Measurements from ENCODE around the gene PRRC2B.
"Not testable (repeated sequence)": the region's sequence is repeated elsewhere in the genome, so short reads cannot be mapped to it uniquely, and the experiment has no call there.

Gene PRRC2B

DNA sequence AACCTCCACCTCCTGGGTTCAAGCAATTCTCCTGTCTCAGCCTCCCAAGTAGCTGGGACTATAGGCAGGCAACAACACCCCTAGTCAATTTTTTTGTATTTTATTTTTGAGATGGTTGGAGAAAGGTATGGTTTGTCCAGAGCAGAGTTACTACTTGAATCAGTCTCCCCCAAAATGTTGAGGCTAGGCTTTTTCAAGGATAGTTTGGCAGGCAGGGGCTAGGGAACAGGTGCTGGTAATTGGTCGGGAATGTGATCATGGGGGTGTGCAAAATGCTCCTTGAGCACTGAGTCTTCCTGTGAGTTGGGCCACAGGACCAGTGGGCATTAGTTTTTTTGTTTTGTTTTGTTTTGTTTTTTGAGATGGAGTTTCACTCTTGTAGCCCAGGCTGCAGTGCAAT lies 28.3 kb upstream of the PRRC2B start:
- H3K9me3 ChIP-seq (ENCODE audit: control insufficient read depth, insufficient read depth, low read depth, low read length): no peaks in the 10 kb centered on the region
- H3K36me3 ChIP-seq (ENCODE audit: control insufficient read depth, insufficient read depth, low read length): no peaks in the 10 kb centered on the region
- no peak overlapping the region for H3K9ac ChIP-seq (ENCODE audit: low read length)
- H3K4me3 ChIP-seq (ENCODE audit: low read depth, low read length): no peak overlapping the region
- H3K27ac ChIP-seq (ENCODE audit: low read depth, low read length): no peak overlapping the region
- peaks cover 3% of the 10 kb centered on the region for H3K4me1 ChIP-seq (ENCODE audit: control insufficient read depth, insufficient read depth, low read length)
- H3K27me3 ChIP-seq (ENCODE audit: control insufficient read depth, insufficient read depth, low read length): no peaks in the 10 kb centered on the region

DNA sequence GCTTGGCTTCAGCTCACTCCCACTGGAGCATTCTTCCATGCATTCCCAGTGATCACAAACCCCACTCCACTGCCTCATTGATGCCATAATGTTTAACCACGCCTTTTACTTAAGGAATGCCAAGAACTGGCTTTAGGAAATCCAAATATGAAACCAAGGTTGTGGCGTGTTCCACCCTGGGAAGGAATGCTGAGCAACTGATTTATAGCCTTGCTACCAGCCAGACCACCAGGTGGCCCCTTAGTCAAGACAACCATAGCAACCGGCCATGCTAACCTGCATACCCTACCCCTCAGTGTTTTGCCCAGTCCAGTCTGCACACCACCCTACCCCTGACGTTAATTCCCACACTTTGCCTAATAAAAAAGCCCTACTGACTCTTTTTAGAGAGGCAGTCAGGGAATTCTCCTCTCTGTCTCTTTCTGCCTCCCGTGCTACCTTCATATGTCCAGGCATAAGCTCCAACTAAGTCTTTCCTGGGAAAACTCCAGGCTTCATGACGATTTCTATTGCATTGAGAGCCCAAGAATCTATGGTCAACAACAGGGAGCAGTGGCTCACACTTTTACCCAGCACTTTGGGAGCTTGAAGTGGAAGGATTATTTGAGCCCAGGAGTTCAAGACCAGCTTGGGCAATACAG lies 27.0 kb upstream of the PRRC2B start:
- H3K4me1 ChIP-seq (ENCODE audit: control insufficient read depth, insufficient read depth, low read length): peaks cover 3% of the 10 kb centered on the region
- no peaks in the 10 kb centered on the region for H3K27me3 ChIP-seq (ENCODE audit: control insufficient read depth, insufficient read depth, low read length)
- H3K36me3 ChIP-seq (ENCODE audit: control insufficient read depth, insufficient read depth, low read length): no peaks in the 10 kb centered on the region
- no peaks in the 10 kb centered on the region for H3K9me3 ChIP-seq (ENCODE audit: control insufficient read depth, insufficient read depth, low read depth, low read length)
- H3K9ac ChIP-seq (ENCODE audit: low read length): no peak overlapping the region
- H3K27ac ChIP-seq (ENCODE audit: low read depth, low read length): no peak overlapping the region
- H3K4me3 ChIP-seq (ENCODE audit: low read depth, low read length): no peak overlapping the region

DNA sequence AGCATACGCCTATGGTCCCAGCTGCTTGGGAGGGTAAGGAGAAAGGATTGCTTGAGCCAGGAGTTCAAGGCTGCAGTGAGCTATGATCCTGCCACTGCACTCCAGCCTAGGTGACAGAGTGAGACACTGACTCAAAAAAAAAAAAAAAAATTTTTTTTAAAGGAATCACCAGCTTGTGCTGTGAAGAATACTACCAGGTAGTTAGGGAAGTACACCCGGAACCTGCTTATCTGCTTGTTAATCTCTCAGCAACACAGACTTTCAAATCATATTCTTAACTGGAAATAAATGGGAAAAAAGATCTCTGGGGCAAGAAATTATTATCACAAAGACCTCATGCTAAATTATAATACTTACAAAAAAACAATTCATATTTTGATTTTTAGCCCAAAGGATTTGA lies 26.4 kb upstream of the PRRC2B start:
- H3K27ac ChIP-seq (ENCODE audit: low read depth, low read length): no peak overlapping the region

DNA sequence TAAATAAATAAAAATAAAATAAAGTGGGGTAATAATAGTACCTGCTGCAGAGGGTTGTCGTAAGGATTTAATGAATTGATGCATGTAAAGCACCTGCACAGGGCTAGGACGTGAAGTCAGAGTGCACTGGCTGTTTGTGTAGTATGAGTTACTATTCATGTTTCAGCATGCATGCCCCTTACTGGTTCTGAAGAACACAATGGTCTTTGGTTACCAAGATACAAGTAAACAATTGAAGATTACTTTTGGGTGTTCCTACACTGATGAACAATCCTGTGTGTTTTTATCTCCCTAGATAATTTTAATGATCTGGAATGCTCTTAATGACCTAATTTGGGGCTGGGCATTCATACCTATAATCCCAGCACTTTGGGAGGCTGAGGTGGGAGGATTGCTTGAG lies 23.2 kb upstream of the PRRC2B start:
- Histone ChIP-seq H3K27me3 (ENCODE audit: control insufficient read depth, insufficient read depth, low read length) (no peaks in the 10 kb centered on the region), H3K4me1 (ENCODE audit: control insufficient read depth, insufficient read depth, low read length) (peaks cover 6% of the 10 kb centered on the region), H3K36me3 (ENCODE audit: control insufficient read depth, insufficient read depth, low read length) (no peaks in the 10 kb centered on the region), H3K4me3 (ENCODE audit: low read depth, low read length) (no peak overlapping the region), H3K9ac (ENCODE audit: low read length) (no peak overlapping the region), H3K9me3 (ENCODE audit: control insufficient read depth, insufficient read depth, low read depth, low read length) (no peaks in the 10 kb centered on the region), H3K27ac (ENCODE audit: low read depth, low read length) (no peak overlapping the region)

More for the DNA sequence above, 26.4 kb upstream of the PRRC2B start:
- peaks cover 6% of the 10 kb centered on the region for H3K4me1 ChIP-seq (ENCODE audit: control insufficient read depth, insufficient read depth, low read length)
- no peaks in the 10 kb centered on the region for H3K36me3 ChIP-seq (ENCODE audit: control insufficient read depth, insufficient read depth, low read length)
- H3K9me3 ChIP-seq (ENCODE audit: control insufficient read depth, insufficient read depth, low read depth, low read length): no peaks in the 10 kb centered on the region
- H3K9ac ChIP-seq (ENCODE audit: low read length): no peak overlapping the region
- H3K4me3 ChIP-seq (ENCODE audit: low read depth, low read length): no peak overlapping the region
- no peaks in the 10 kb centered on the region for H3K27me3 ChIP-seq (ENCODE audit: control insufficient read depth, insufficient read depth, low read length)

DNA sequence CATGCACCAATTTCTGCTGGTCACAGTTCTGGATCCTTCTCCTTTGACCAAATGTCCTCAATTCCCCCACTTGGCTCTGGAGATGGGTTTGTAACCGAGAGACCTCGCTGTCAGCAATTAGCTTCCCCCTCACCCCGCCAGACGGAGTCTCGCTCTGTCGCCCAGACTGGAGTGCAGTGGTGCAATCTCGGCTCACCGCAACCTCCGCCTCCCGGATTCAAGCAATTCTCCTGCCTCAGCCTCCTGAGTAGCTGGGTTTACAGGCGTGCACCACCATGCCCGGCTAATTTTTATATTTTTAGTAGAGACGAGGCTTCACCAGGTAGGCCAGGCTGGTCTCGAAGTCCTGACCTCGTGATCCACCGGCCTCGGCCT lies 21.3 kb upstream of the PRRC2B start:
- H3K27me3 ChIP-seq (ENCODE audit: control insufficient read depth, insufficient read depth, low read length); H3K36me3 ChIP-seq (ENCODE audit: control insufficient read depth, insufficient read depth, low read length); H3K4me1 ChIP-seq (ENCODE audit: control insufficient read depth, insufficient read depth, low read length); H3K9me3 ChIP-seq (ENCODE audit: control insufficient read depth, insufficient read depth, low read depth, low read length); H3K27ac ChIP-seq (ENCODE audit: low read depth, low read length): not testable (repeated sequence)
- Histone ChIP-seq H3K9ac (ENCODE audit: low read length) (peak overlapping the region; percentile 58), H3K4me3 (ENCODE audit: low read depth, low read length) (peak overlapping the region; percentile 75)

DNA sequence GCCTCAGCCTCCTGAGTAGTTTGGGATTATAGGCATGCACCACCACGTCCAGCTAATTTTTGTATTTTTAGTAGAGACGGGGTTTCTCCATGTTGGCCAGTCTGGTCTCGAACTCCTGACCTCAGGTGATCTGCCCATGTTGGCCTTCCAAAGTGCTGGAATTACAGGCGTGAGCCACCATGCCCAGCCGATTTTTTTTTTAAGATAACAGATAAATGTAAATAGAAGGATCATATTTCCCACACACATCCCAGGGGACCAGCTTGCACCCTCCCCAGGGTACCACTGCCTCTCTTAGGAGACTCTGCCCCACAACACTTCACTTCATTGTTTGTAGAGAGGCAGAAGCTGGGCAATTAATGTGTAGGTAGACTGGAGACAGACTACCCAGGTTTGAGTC lies 19.2 kb upstream of the PRRC2B start:
- not testable (repeated sequence) for H3K9me3 ChIP-seq (ENCODE audit: control insufficient read depth, insufficient read depth, low read depth, low read length); H3K27me3 ChIP-seq (ENCODE audit: control insufficient read depth, insufficient read depth, low read length); H3K4me1 ChIP-seq (ENCODE audit: control insufficient read depth, insufficient read depth, low read length); H3K27ac ChIP-seq (ENCODE audit: low read depth, low read length); H3K36me3 ChIP-seq (ENCODE audit: control insufficient read depth, insufficient read depth, low read length); H3K4me3 ChIP-seq (ENCODE audit: low read depth, low read length); H3K9ac ChIP-seq (ENCODE audit: low read length)

DNA sequence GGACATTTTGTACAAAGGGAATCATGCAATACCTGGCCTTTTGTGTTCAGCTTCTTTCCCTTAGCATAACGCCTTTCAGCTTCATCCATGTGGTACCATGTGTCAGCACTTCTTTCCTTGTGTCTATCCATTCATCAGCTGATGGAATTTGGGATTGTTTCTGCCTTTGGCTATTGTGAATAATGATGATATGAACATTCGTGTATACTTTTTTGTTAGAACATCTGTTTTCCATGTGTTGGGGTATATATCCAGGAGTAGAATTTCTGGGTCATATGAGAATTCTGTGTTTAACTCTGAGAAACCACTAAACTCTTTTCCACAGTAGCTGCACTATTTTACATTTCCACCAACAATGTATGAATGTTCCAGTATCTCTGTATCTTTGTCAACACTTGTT lies 14.8 kb upstream of the PRRC2B start:
- H3K27me3 ChIP-seq (ENCODE audit: control insufficient read depth, insufficient read depth, low read length): no peaks in the 10 kb centered on the region
- no peaks in the 10 kb centered on the region for H3K9me3 ChIP-seq (ENCODE audit: control insufficient read depth, insufficient read depth, low read depth, low read length)
- H3K4me1 ChIP-seq (ENCODE audit: control insufficient read depth, insufficient read depth, low read length): peaks cover 17% of the 10 kb centered on the region
- no peaks in the 10 kb centered on the region for H3K36me3 ChIP-seq (ENCODE audit: control insufficient read depth, insufficient read depth, low read length)
- no peak overlapping the region for H3K27ac ChIP-seq (ENCODE audit: low read depth, low read length)
- no peak overlapping the region for H3K4me3 ChIP-seq (ENCODE audit: low read depth, low read length)
- H3K9ac ChIP-seq (ENCODE audit: low read length): no peak overlapping the region

DNA sequence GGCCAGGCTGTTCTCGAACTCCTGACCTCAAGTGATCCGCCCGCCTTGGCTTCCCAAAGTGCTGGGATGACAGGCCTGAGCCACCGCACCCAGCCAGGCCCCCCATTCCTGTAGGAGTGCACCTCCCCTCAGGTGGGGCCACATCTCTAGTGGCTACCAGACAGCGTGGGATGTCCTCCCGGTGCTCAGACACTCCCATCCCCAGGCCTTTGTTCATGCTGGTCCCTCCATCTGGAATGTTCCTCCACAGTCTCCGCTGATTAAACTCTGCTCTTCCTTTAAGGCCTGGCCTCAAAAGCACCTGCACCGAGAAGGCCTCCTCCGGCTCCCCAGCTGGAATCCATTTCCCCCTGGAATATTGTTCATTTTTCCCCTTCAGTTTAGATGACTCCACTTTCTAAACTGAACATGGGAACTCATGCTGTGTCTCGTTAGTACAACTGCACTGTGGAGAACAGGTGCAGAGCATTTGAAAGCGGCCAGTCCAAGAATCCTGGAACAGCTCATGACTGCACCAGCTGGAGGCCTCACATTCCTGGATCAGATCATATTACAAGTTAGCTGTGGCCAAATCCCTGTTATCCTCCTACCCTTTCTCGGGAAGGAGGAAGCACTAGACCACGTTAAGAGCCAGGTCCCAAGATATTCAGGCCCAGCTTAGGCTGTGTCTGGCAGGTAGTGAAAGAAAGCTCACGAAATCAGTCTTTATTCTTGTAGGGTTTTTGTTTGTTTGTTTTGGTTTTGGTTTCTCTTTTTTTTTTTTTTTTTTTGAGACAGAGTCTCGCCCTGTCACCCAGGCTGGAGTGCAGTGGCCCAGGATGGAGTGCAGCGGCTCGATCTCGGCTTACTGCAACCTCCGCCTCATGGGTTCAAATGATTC lies 10.8 kb upstream of the PRRC2B start:
- Histone ChIP-seq H3K9me3 (ENCODE audit: control insufficient read depth, insufficient read depth, low read depth, low read length) (no peaks in the 10 kb centered on the region), H3K9ac (ENCODE audit: low read length) (no peak overlapping the region), H3K27ac (ENCODE audit: low read depth, low read length) (peak overlapping the region; percentile 45), H3K36me3 (ENCODE audit: control insufficient read depth, insufficient read depth, low read length) (no peaks in the 10 kb centered on the region), H3K27me3 (ENCODE audit: control insufficient read depth, insufficient read depth, low read length) (no peaks in the 10 kb centered on the region), H3K4me3 (ENCODE audit: low read depth, low read length) (no peak overlapping the region), H3K4me1 (ENCODE audit: control insufficient read depth, insufficient read depth, low read length) (peaks cover 21% of the 10 kb centered on the region)

DNA sequence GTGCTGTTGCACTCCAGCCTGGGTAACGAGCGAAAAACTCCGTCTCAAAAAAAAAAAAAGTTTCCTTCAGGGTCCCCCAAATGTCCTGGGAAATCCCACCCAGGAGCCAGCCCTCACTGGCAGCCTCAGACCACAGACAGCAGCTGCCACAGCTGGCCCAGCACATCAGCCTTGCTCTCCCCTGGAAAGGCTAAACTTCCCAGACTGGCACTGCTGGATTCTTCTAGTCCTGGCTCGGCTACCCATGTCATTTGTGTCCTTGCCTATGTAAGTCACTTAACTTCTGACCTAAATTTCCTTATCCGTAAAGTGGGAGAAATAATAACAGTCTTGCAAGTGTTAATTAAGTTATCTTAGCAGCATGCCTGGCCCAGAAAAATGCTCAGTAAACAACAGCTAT lies 8.6 kb upstream of the PRRC2B start:
- H3K9ac ChIP-seq (ENCODE audit: low read length): no peak overlapping the region
- H3K4me3 ChIP-seq (ENCODE audit: low read depth, low read length): no peak overlapping the region
- H3K4me1 ChIP-seq (ENCODE audit: control insufficient read depth, insufficient read depth, low read length): peaks cover 21% of the 10 kb centered on the region
- H3K27ac ChIP-seq (ENCODE audit: low read depth, low read length): no peak overlapping the region
- no peaks in the 10 kb centered on the region for H3K9me3 ChIP-seq (ENCODE audit: control insufficient read depth, insufficient read depth, low read depth, low read length)
- no peaks in the 10 kb centered on the region for H3K27me3 ChIP-seq (ENCODE audit: control insufficient read depth, insufficient read depth, low read length)
- no peaks in the 10 kb centered on the region for H3K36me3 ChIP-seq (ENCODE audit: control insufficient read depth, insufficient read depth, low read length)

DNA sequence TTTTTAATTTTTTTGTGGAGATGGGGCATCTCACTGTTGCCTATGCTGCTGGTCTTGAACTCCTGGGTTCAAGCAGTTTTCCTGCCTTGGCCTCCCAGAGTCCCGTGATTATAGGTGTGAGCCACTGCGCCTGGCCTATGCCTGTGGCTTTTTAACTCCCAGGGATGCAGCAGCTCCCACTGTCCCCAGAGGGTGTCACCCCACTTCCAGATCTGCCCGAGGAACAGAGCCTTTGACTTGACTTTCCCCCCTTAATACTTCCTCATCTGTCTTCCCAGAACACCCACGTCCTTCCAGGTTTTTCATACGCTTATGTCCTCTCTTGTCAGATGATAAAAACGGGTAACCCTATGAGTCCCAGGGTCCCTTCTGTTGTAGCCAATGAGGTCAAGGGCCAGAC lies 7.6 kb upstream of the PRRC2B start:
- Histone ChIP-seq H3K4me3 (ENCODE audit: low read depth, low read length) (no peak overlapping the region), H3K9me3 (ENCODE audit: control insufficient read depth, insufficient read depth, low read depth, low read length) (no peaks in the 10 kb centered on the region), H3K36me3 (ENCODE audit: control insufficient read depth, insufficient read depth, low read length) (no peaks in the 10 kb centered on the region), H3K9ac (ENCODE audit: low read length) (no peak overlapping the region), H3K4me1 (ENCODE audit: control insufficient read depth, insufficient read depth, low read length) (peaks cover 23% of the 10 kb centered on the region), H3K27ac (ENCODE audit: low read depth, low read length) (no peak overlapping the region), H3K27me3 (ENCODE audit: control insufficient read depth, insufficient read depth, low read length) (no peaks in the 10 kb centered on the region)

DNA sequence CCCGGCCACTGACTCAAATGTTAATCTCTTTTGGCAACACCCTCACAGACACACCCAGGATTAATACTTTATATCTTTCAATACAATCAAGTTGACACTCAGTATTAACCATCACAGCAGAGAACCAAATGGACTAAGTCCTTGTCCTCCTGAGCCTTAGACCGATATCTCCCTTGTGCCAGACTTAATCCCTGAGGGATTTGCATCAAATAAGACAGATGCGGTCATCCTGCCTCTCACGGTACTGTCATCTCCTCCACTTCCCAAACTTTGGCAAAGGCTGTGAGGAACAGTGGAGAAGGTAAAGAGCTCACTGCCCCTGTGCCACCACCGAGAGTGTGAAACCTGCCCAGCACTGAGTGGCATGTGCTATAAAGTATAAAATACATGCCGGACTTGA lies 6.5 kb upstream of the PRRC2B start:
- Histone ChIP-seq H3K27ac (ENCODE audit: low read depth, low read length) (no peak overlapping the region), H3K27me3 (ENCODE audit: control insufficient read depth, insufficient read depth, low read length) (no peaks in the 10 kb centered on the region), H3K9me3 (ENCODE audit: control insufficient read depth, insufficient read depth, low read depth, low read length) (no peaks in the 10 kb centered on the region)

More for the DNA sequence above, 6.5 kb upstream of the PRRC2B start:
- Histone ChIP-seq H3K4me1 (ENCODE audit: control insufficient read depth, insufficient read depth, low read length) (peaks cover 20% of the 10 kb centered on the region), H3K4me3 (ENCODE audit: low read depth, low read length) (no peak overlapping the region), H3K9ac (ENCODE audit: low read length) (no peak overlapping the region), H3K36me3 (ENCODE audit: control insufficient read depth, insufficient read depth, low read length) (no peaks in the 10 kb centered on the region)

All from HUES6 (cell line).